Calu3 (cell line): Measurements from ENCODE around the gene CRABP2. TPM values are rescaled to one million over a fixed set of nuclear protein-coding genes. Genes with fewer than 3 reads are reported as not detected.

Experiments
- BruUV-seq: library from RNA; stranded (reverse); fragments of 400-500 nt; replicated peaks from 2 replicates; lab custom pipeline; 2021; lab: Mats Ljungman, UMichigan
- CTCF ChIA-PET: fragments of 300-600 bp; sonication (Branson Sonifier 250); formaldehyde crosslinking; loops from one replicate; lab custom pipeline; 2022; ENCODE audit warnings: antibody characterized with exemption; lab: Charles Lee
- DNase-seq: peaks from one replicate; pipeline ENCODE4 v3.0.0; 2022
- H3K27ac Mint-ChIP-seq: one replicate; pipeline ENCODE4 v1.8.0; 2022; ENCODE audit warnings: mixed read lengths; ENCODE audit not compliant: unreplicated experiment
- H3K27me3 Mint-ChIP-seq: one replicate; pipeline ENCODE4 v1.8.0; 2022; ENCODE audit warnings: mixed read lengths; ENCODE audit not compliant: unreplicated experiment
- H3K36me3 Mint-ChIP-seq: one replicate; pipeline ENCODE4 v1.8.0; 2022; ENCODE audit warnings: mild to moderate bottlenecking, moderate library complexity, mixed read lengths; ENCODE audit not compliant: insufficient read depth, unreplicated experiment
- H3K4me1 Mint-ChIP-seq: one replicate; pipeline ENCODE4 v1.8.0; 2022; ENCODE audit warnings: mild to moderate bottlenecking, low read depth, mixed read lengths; ENCODE audit not compliant: unreplicated experiment
- H3K4me3 Mint-ChIP-seq: one replicate; pipeline ENCODE4 v1.8.0; 2022; ENCODE audit warnings: mild to moderate bottlenecking, low read depth, moderate library complexity, mixed read lengths; ENCODE audit not compliant: unreplicated experiment
- H3K9me3 Mint-ChIP-seq: one replicate; pipeline ENCODE4 v1.8.0; 2022; ENCODE audit warnings: low read depth, mixed read lengths; ENCODE audit not compliant: unreplicated experiment
- intact Hi-C: fragments of 100-400 bp; cut with micrococcal nuclease; formaldehyde crosslinking; loops from one replicate; pipeline ENCODE4 v1.10.0; 2022; ENCODE audit not compliant: unreplicated experiment
- total RNA-seq: library from RNA; stranded (reverse); gene quantifications from 2 replicates; pipeline ENCODE4 v1.2.3, GENCODE V29; 2022
- TF ChIP-seq, protein P1 (sequence below): fragments of 200-600 bp; IDR thresholded peaks from one replicate; pipeline ENCODE4 v1.8.0; 2022; ENCODE audit warnings: antibody characterized with exemption; ENCODE audit not compliant: unreplicated experiment

CRABP2 gene
- total RNA-seq, 1 experiment from 2014 or later: 17.6 TPM

DNA sequence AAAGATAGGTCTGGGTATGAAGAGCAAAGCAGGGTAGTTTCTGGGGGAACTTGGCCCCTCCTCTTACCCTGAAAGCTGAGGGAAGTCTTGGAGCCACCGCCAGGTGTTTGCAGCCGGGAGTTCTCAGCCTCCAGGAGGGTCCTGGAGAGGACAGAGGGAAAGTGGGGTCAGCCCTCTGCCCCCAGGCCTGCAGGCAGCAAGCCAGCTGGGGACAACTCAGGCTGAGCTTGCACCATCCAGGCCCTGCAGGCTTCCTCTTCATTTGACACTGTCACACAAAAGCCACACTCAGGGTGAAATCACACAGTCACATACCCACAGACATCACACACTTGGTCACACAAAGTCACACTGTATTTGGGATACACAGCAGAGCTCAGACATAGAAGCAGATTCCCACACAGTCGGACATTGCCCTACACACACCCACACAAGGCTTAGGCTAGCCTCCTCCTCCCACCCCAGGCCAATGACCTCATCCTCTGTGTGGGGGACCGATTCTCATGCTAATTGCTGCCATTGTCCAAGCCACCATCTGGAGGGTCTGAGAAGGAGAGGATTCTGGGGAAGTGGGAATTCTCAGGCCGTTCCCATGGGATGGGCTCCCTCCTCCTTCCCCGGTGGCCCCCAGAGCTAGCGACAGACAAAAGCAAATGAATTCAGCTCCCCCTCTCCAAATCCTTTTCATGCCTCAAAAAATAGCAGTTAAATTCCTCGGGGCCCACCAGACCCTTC is 31.8 kb downstream of the CRABP2 start:
- Mint-ChIP-seq H3K4me3 (no peak overlapping the region), H3K4me1 (peaks cover 14% of the 10 kb centered on the region), H3K27me3 (peaks cover 62% of the 10 kb centered on the region), H3K9me3 (peaks cover 10% of the 10 kb centered on the region), H3K27ac (no peak overlapping the region), H3K36me3 (peaks cover 20% of the 10 kb centered on the region)
- BruUV-seq: no TSS peak
- CTCF ChIA-PET: interaction anchor here (0.8 kb wide), 1 partner anchor 12 kb away, joined by 3 read pairs; no protein-coding TSS in a partner anchor
- TF ChIP-seq, protein P1, sequence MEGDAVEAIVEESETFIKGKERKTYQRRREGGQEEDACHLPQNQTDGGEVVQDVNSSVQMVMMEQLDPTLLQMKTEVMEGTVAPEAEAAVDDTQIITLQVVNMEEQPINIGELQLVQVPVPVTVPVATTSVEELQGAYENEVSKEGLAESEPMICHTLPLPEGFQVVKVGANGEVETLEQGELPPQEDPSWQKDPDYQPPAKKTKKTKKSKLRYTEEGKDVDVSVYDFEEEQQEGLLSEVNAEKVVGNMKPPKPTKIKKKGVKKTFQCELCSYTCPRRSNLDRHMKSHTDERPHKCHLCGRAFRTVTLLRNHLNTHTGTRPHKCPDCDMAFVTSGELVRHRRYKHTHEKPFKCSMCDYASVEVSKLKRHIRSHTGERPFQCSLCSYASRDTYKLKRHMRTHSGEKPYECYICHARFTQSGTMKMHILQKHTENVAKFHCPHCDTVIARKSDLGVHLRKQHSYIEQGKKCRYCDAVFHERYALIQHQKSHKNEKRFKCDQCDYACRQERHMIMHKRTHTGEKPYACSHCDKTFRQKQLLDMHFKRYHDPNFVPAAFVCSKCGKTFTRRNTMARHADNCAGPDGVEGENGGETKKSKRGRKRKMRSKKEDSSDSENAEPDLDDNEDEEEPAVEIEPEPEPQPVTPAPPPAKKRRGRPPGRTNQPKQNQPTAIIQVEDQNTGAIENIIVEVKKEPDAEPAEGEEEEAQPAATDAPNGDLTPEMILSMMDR: no peak
- intact Hi-C loops: no loop called here
- DNase-seq: no peak

DNA sequence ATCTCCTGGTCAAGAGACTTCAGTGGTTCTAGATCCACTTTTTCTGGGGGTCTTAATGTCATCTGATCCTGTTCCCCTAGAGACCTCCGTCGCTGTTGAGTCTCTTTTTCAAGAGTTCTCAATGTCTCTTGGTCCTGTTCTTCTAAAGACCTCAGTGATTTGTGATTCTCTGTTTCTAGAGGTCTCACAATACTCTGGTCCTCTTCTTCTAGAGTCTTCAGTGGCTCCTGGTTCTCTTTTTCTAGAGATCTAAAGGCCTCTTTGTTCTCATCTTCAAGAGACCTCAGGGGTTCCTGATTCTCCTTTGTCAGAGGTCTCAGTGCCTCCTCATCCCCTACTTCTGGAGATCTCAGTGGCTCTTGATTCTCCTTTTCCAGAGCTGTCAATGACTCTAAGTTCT is 33.6 kb downstream of the CRABP2 start:
- peaks cover 11% of the 10 kb centered on the region for H3K36me3 Mint-ChIP-seq
- no peak overlapping the region for H3K27ac Mint-ChIP-seq
- TF ChIP-seq, protein P1: no peak
- H3K27me3 Mint-ChIP-seq: peaks cover 44% of the 10 kb centered on the region
- no peak for DNase-seq
- TSS peak; percentile 21 for BruUV-seq
- CTCF ChIA-PET: no interaction called here
- intact Hi-C loops: no loop called here
- peaks cover 10% of the 10 kb centered on the region for H3K9me3 Mint-ChIP-seq
- H3K4me3 Mint-ChIP-seq: no peak overlapping the region
- H3K4me1 Mint-ChIP-seq: peaks cover under 1% of the 10 kb centered on the region

DNA sequence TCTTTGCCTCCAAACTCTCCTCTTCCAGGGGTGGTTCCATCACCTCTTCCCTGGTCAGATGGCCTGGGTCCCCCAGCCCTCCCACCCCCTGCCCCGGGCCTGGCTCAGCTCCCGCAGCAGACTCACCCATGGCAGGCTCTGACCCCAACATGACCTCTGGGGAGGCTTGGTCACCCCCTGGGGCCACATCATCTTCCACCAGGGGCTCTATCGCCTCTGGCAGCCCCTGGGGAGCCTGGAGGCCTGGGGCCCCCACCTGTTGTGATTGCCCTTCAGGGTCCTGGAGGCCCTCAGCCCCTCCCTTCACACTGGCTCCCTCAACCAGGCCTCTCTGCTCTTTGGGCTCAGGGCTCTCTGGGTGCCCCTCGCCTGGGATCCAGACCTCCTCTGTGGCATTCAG is 34.6 kb downstream of the CRABP2 start:
- no TSS peak for BruUV-seq
- no peak overlapping the region for H3K4me3 Mint-ChIP-seq
- peaks cover 44% of the 10 kb centered on the region for H3K27me3 Mint-ChIP-seq
- H3K4me1 Mint-ChIP-seq: peaks cover 11% of the 10 kb centered on the region
- no peak overlapping the region for H3K27ac Mint-ChIP-seq
- intact Hi-C loops: no loop called here
- peaks cover 10% of the 10 kb centered on the region for H3K9me3 Mint-ChIP-seq
- DNase-seq: no peak
- CTCF ChIA-PET: no interaction called here
- TF ChIP-seq, protein P1: no peak
- H3K36me3 Mint-ChIP-seq: peaks cover 9% of the 10 kb centered on the region

DNA sequence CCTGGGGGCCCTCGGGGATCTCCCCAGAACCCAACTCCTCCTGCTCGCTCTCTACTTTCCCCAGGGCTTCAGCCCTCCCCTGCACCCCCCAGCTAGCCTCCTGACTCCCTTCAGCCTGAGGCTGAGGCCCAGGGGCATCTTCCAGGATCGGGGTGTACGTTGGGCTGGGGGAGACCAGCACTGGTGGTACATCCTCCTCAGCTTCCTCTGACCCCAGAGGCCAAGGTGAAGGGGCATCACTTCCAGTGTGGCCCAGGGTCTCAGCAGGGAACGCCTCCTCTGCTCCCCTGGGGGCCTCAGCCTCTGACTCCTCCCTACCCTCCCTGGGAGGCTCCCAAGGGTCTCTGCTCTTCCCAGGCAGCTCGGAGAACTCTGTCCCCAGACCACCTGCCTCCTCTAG is 35.0 kb downstream of the CRABP2 start:
- peaks cover 15% of the 10 kb centered on the region for H3K4me1 Mint-ChIP-seq
- no peak overlapping the region for H3K4me3 Mint-ChIP-seq

More for the DNA sequence above, 35.0 kb downstream of the CRABP2 start:
- DNase-seq: no peak
- Mint-ChIP-seq H3K36me3 (peaks cover 9% of the 10 kb centered on the region), H3K9me3 (peaks cover 10% of the 10 kb centered on the region), H3K27me3 (peaks cover 44% of the 10 kb centered on the region), H3K27ac (no peak overlapping the region)
- intact Hi-C loops: no loop called here
- CTCF ChIA-PET: no interaction called here
- no TSS peak for BruUV-seq
- TF ChIP-seq, protein P1: no peak
